ENCODE results near the gene PLCD3. TPM values are rescaled to one million over a fixed set of nuclear protein-coding genes. Genes with fewer than 3 reads are reported as not detected.

PLCD3 gene
- total and polyA plus RNA-seq, 9 of the 15 experiments (the other 6 are each of a cell fraction or from before 2014, with no cell fraction given) = 0.20 to 22.6 (median 7.5) TPM

- peak; percentile 100 for TF ChIP-seq ZBTB26 (CRISPR knock-in tag; IDR thresholded peaks at IDR 0.05)
- peak; percentile 96 for TF ChIP-seq EGR1 (conservative IDR thresholded peaks at IDR 0.05)
- 0 out of 2 replicates have a peak, but pooled peaks have one; percentile 36 for TF ChIP-seq ZNF347 (CRISPR knock-in tag; IDR thresholded peaks at IDR 0.05; ENCODE audit: low read depth)
- TF ChIP-seq ZKSCAN3 (CRISPR knock-in tag; IDR thresholded peaks at IDR 0.05) = no peak
- no peak for TF ChIP-seq ZNF507 (tag; conservative IDR thresholded peaks at IDR 0.05)
- TF ChIP-seq ZBTB7A (IDR thresholded peaks at IDR 0.05; ENCODE audit: borderline replicate concordance, control insufficient read depth, low read depth, low read length) = peak; percentile 74; the same call in 1 of the 2 replicates
- TF ChIP-seq E4F1 (CRISPR knock-in tag; IDR thresholded peaks at IDR 0.05; ENCODE audit: borderline replicate concordance) = peak; percentile 81
- no peak for TF ChIP-seq ZBTB5 (IDR thresholded peaks at IDR 0.05)
- no peak for TF ChIP-seq TFE3 (CRISPR knock-in tag; IDR thresholded peaks at IDR 0.05)
These were observed 16.1 kb upstream of the PLCD3 start, which contains the start of gene HEXIM1 (continued) for GRCh38 chr17:45148183-45149036.

All from K562 (cell line).